Lung (tissue), 12 donors: ENCODE data around the gene EEF1AKMT4. TPM values are rescaled to one million over a fixed set of nuclear protein-coding genes. Genes with fewer than 3 reads are reported as not detected.

ENCODE experiments used
- ATAC-seq: fragments of 200-7000 bp; cut with Tn5 transposase; one replicate; pipeline ENCODE4 v1.9.1; 2020; ENCODE audit warnings: moderate number of reproducible peaks; ENCODE audit not compliant: insufficient read depth, low FRiP score
- DNase-seq, 3 donors: peaks; one replicate each; pipeline ENCODE4 v3.0.0-alpha.2; 2013 to 2017
- H3K27ac ChIP-seq, 2 donors: one replicate each; pipeline ENCODE4 v1.5.1; 2013; ENCODE audit warnings: mild to moderate bottlenecking in 2 of 2, moderate library complexity in 2 of 2, control low read depth in 1 of 2, inconsistent platforms in 1 of 2, low read depth in 1 of 2, low read length in 1 of 2
- H3K27me3 ChIP-seq, 3 donors: one replicate each; pipeline ENCODE4 v1.5.1; 2013; ENCODE audit warnings: low read length in 2 of 3; ENCODE audit not compliant: control insufficient read depth in 3 of 3, insufficient read depth in 3 of 3
- H3K36me3 ChIP-seq, 4 donors: one replicate each; pipeline ENCODE4 v1.5.1; 2013; ENCODE audit warnings: low read length in 4 of 4, mild to moderate bottlenecking in 1 of 4, moderate library complexity in 1 of 4; ENCODE audit not compliant: control insufficient read depth in 4 of 4, insufficient read depth in 4 of 4
- H3K4me1 ChIP-seq, 5 donors: one replicate each; pipeline ENCODE4 v1.5.1; 2013; ENCODE audit warnings: low read length in 5 of 5, mild to moderate bottlenecking in 2 of 5, moderate library complexity in 1 of 5; ENCODE audit not compliant: control insufficient read depth in 5 of 5, insufficient read depth in 5 of 5
- H3K4me3 ChIP-seq: one replicate; pipeline ENCODE4 v1.5.1; 2013; ENCODE audit warnings: mild to moderate bottlenecking, control low read depth, moderate library complexity
- H3K9ac ChIP-seq, 2 donors: one replicate each; pipeline ENCODE4 v1.5.1; 2013; ENCODE audit warnings: low read length in 2 of 2, control low read depth in 1 of 2; ENCODE audit not compliant: insufficient read depth in 1 of 2
- H3K9me3 ChIP-seq, 4 donors: one replicate each; pipeline ENCODE4 v1.5.1; 2013; ENCODE audit warnings: low read length in 3 of 4, mild to moderate bottlenecking in 1 of 4, moderate library complexity in 1 of 4; ENCODE audit not compliant: control insufficient read depth in 4 of 4, insufficient read depth in 3 of 4
- CTCF ChIP-seq: IDR thresholded peaks from 2 replicates; pipeline ENCODE4 v1.5.1; 2012; ENCODE audit warnings: mild to moderate bottlenecking; ENCODE audit errors: control extremely low read depth, extremely low read depth
- WGBS, 2 donors: extraction: QIAGEN DNeasy Blood & Tissue Kit; methylation state at CpG; one replicate each; pipeline ENCODE4 v1.1.7; 2013; 5-methylcytosine and 5-hydroxymethylcytosine counted together
- polyA plus RNA-seq, 2 donors: library from polyadenylated mRNA; stranded (reverse); fragments of 200-250 nt; gene quantifications; one replicate each; pipeline ENCODE4 v1.2.1, GENCODE V29; 2013
- total RNA-seq, 2 donors: library from RNA; depleted of rRNA in 1 of 2; stranded (reverse); fragments of >200 nt in 1 of 2; gene quantifications; one replicate each; pipeline ENCODE4 v1.2.1, GENCODE V29; 2014 to 2021
- donor health status: control.
- donor health status: control.
- donor health status: Bipolar disorder and iron deficiency.
- donor health status: healthy.
- donor health status: DM: yes; HTN: yes; CAD: no.

Gene EEF1AKMT4
- total and polyA plus RNA-seq, 4 donors = 2.3 to 12.2 (median 4.9) TPM

GRCh38 chr3:184222521-184222920 is 27.0 kb upstream of the EEF1AKMT4 start:
- Histone ChIP-seq H3K4me1 (no peaks in the 10 kb centered on the region), H3K27me3 (peaks cover 0 to 4% (median 3%) of the 10 kb centered on the region in 3 donors), H3K9me3 (no peaks in the 10 kb centered on the region), H3K9ac (no peak overlapping the region), H3K36me3 (no peaks in the 10 kb centered on the region), H3K27ac (no peak overlapping the region), H3K4me3 (no peak overlapping the region)
- WGBS, 2 donors = 79 to 89% methylated on average over 3 of the region's 3 CpGs
- ATAC-seq = no peak
- TF ChIP-seq CTCF = no peak
- no peak for DNase-seq

DNA sequence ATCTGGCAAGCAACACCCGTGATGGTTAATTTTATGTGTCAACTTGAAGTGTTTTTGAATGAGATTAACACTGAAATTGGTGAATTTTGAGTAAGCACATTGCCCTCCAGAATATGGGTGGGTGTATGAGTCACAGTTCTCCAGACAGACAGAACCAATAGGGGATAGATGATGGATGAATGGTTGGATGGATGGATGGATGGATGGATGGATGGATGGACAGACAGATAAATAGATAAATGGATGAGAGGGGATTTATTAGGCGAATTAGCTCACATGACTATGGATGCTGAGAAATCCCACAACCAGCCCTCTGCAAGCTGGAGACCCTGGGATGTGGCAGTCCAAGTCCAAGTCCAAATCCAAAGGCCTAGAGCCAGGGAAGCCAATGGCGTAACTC is 25.5 kb upstream of the EEF1AKMT4 start:
- Histone ChIP-seq H3K27ac (no peak overlapping the region), H3K27me3 (peaks cover 0 to 16% (median 9%) of the 10 kb centered on the region in 3 donors), H3K36me3 (no peaks in the 10 kb centered on the region), H3K9ac (no peak overlapping the region), H3K4me3 (no peak overlapping the region), H3K4me1 (no peaks in the 10 kb centered on the region), H3K9me3 (no peaks in the 10 kb centered on the region)
- no peak for TF ChIP-seq CTCF
- DNase-seq (no peak), ATAC-seq (no peak)
- 85 to 88% methylated on average over 3 of the region's 3 CpGs for WGBS, 2 donors

- Histone ChIP-seq H3K9me3 (no peaks in the 10 kb centered on the region), H3K27ac (no peak overlapping the region), H3K4me3 (no peak overlapping the region), H3K36me3 (no peaks in the 10 kb centered on the region), H3K27me3 (peaks cover 0 to 35% (median 29%) of the 10 kb centered on the region in 3 donors), H3K9ac (no peak overlapping the region), H3K4me1 (peaks cover 0 to 11% (median 6%) of the 10 kb centered on the region in 5 donors)
- DNase-seq = no peak
- TF ChIP-seq CTCF = peak; percentile 23
- ATAC-seq = peak; percentile 24
- WGBS, 2 donors = 40 to 56% methylated on average over 2 of the region's 2 CpGs
Observed at GRCh38 chr3:184227481-184227935, 22.0 kb upstream of the EEF1AKMT4 start.
